Activated CD8-positive, alpha-beta T cell treated with anti-CD3 and anti-CD28 coated beads, Interleukin-2, amount 10 ng/mL, durations not matched to agents 7 days and 5 days (primary cell): ENCODE results near the gene GIPC1. TPM values are rescaled to one million over a fixed set of nuclear protein-coding genes. Genes with fewer than 3 reads are reported as not detected.

Source experiments
- ATAC-seq: fragments of 150-1000 bp; cut with Tn5 transposase; one replicate; pipeline ENCODE4 v1.10.0; 2021; ENCODE audit warnings: moderate library complexity
- CTCF ChIA-PET: fragments of 350-600 bp; sonication (Branson Sonifier 250); formaldehyde crosslinking; loops from one replicate; lab custom pipeline; 2021; ENCODE audit warnings: antibody characterized with exemption; lab: Charles Lee
- POLR2A ChIA-PET: fragments of 350-600 bp; sonication (Branson Sonifier 250); formaldehyde crosslinking; loops from one replicate; lab custom pipeline; 2021; ENCODE audit warnings: antibody characterized with exemption; lab: Charles Lee
- DNase-seq: peaks from one replicate; pipeline ENCODE4 v3.0.0-alpha.2; 2020
- H3K27ac Mint-ChIP-seq: one replicate; pipeline ENCODE4 v1.8.0; 2021; ENCODE audit warnings: mild to moderate bottlenecking, mixed read lengths
- H3K27me3 Mint-ChIP-seq: one replicate; pipeline ENCODE4 v1.8.0; 2021; ENCODE audit warnings: low read depth, mixed read lengths
- H3K36me3 Mint-ChIP-seq: one replicate; pipeline ENCODE4 v1.8.0; 2021; ENCODE audit warnings: low read depth, mixed read lengths
- H3K4me1 Mint-ChIP-seq: one replicate; pipeline ENCODE4 v1.8.0; 2021; ENCODE audit warnings: low read depth, mixed read lengths
- H3K4me3 Mint-ChIP-seq: one replicate; pipeline ENCODE4 v1.8.0; 2021; ENCODE audit warnings: mild to moderate bottlenecking, mixed read lengths
- H3K9me3 Mint-ChIP-seq: one replicate; pipeline ENCODE4 v1.8.0; 2022; ENCODE audit warnings: mixed read lengths; ENCODE audit not compliant: insufficient read depth
- total RNA-seq, 2 experiments: library from RNA; stranded (reverse); gene quantifications; one replicate each; pipeline ENCODE4 v1.2.3, GENCODE V29; 2021

The GIPC1 gene
- total RNA-seq, 2 experiments from 2014 or later = 37.9 to 39.3 TPM

GRCh38 chr19:14443632-14444216 is 52.2 kb downstream of the GIPC1 start:
- Mint-ChIP-seq H3K4me3 (no peak overlapping the region), H3K9me3 (no peaks in the 10 kb centered on the region), H3K27ac (no peak overlapping the region), H3K36me3 (peaks cover 61% of the 10 kb centered on the region), H3K27me3 (no peaks in the 10 kb centered on the region), H3K4me1 (peaks cover 32% of the 10 kb centered on the region)
- ATAC-seq (no peak), DNase-seq (no peak)
- POLR2A ChIA-PET = no interaction called here
- CTCF ChIA-PET = no interaction called here

DNA sequence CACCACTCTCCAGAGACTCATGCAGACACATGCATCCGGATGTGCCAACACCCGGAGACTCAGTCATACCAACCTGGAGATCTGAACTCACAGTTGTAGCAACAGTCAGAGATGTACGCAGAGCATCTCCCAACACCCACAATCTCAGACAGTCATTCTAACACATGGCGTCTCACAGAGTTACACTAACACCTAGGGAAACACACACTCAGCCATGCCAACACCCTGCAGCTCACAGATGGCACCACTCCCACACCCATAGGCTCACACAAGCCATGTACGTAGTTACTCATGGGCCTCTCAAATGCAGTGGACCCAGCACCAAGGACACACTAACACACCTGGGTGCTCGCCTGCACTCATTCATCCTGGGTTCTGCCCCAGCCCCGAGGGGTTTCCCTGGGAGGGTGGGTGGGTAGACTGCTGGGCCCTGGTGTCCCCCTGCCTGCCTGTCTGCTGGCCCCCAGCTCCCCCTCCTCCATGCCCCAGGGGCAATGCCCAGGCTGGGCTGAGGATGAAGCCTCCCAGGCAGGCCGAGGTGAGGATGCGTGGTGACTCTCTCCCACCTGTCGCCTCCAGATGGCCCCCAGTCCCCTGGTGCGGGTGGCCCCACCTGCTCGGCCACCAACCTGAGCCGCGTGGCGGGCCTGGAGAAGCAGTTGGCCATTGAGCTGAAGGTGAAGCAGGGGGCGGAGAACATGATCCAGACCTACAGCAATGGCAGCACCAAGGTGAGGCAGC is 52.9 kb downstream of the GIPC1 start:
- ATAC-seq (no peak), DNase-seq (no peak)
- H3K27ac Mint-ChIP-seq = peak overlapping the region; percentile 28
- ChIA-PET POLR2A (no interaction called here), CTCF (interaction anchor here (1.2 kb wide), 1 partner anchor 307 kb away, joined by 3 read pairs; the partner anchor contains the start of gene ASF1B)
- no peak overlapping the region for H3K4me3 Mint-ChIP-seq
- peaks cover 38% of the 10 kb centered on the region for H3K4me1 Mint-ChIP-seq
- H3K36me3 Mint-ChIP-seq = peaks cover 57% of the 10 kb centered on the region
- H3K27me3 Mint-ChIP-seq = no peaks in the 10 kb centered on the region
- no peaks in the 10 kb centered on the region for H3K9me3 Mint-ChIP-seq

- Mint-ChIP-seq H3K27me3 (no peaks in the 10 kb centered on the region), H3K9me3 (no peaks in the 10 kb centered on the region), H3K36me3 (peaks cover 48% of the 10 kb centered on the region), H3K4me1 (peaks cover 44% of the 10 kb centered on the region), H3K4me3 (peak overlapping the region; percentile 93), H3K27ac (peak overlapping the region; percentile 63)
- ChIA-PET CTCF (interaction anchor here (2.7 kb wide), 1 partner anchor 305 kb away, joined by 11 read pairs; the partner anchor contains the start of gene ASF1B), POLR2A (interaction anchor here (0.6 to 1.6 kb wide), 3 partner anchors 16 to 305 kb away, joined by 3 to 4 read pairs (median 3); partner anchors contain the start of gene ASF1B)
- DNase-seq (no peak), ATAC-seq (no peak)
These were observed 54.6 kb downstream of the GIPC1 start for GRCh38 chr19:14441041-14441938.

- DNase-seq (peak; percentile 88), ATAC-seq (peak; percentile 99)
- peak overlapping the region; percentile 93 for H3K27ac Mint-ChIP-seq
- H3K4me3 Mint-ChIP-seq = peak overlapping the region; percentile 93
- CTCF ChIA-PET = interaction anchor here (1.0 to 2.7 kb wide), 6 partner anchors 19 to 303 kb away, joined by 3 to 11 read pairs (median 5); partner anchors contain the start of gene ASF1B
- H3K27me3 Mint-ChIP-seq = no peaks in the 10 kb centered on the region
- H3K9me3 Mint-ChIP-seq = no peaks in the 10 kb centered on the region
- H3K4me1 Mint-ChIP-seq = peaks cover 48% of the 10 kb centered on the region
- POLR2A ChIA-PET = interaction anchor here (1.0 to 3.1 kb wide), 5 partner anchors 10 to 32 kb away, joined by 3 to 9 read pairs (median 3); no protein-coding TSS in a partner anchor
- peaks cover 44% of the 10 kb centered on the region for H3K36me3 Mint-ChIP-seq
These were observed 55.9 kb downstream of the GIPC1 start for GRCh38 chr19:14440049-14440448.

DNA sequence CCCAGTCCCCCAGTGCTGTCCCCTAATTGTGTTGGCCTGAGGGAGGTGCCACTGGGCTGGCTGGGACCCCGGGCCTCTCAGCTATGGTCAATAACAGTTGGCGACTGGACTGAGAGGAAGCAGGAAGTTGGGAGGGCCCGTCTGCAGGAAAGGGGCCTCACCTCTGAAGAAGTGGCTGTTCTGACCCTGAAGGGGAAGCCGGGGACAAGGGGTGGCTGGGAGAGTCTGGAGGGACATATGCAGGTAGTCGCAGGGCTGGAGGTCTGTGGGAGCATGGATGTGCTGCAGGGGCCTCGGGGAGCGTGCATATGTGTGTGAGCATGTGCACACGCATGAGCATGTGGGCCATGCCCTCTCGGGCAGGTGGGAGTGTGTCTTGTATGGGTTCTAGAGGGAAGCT is 56.9 kb downstream of the GIPC1 start:
- H3K27ac Mint-ChIP-seq = peak overlapping the region; percentile 77
- ATAC-seq (no peak), DNase-seq (no peak)
- peaks cover 57% of the 10 kb centered on the region for H3K4me1 Mint-ChIP-seq
- no peaks in the 10 kb centered on the region for H3K27me3 Mint-ChIP-seq
- ChIA-PET CTCF (interaction anchor here (0.5 to 2.7 kb wide), 11 partner anchors 21 to 1556 kb away, joined by 3 to 11 read pairs (median 4); partner anchors contain the start of gene ASF1B), POLR2A (interaction anchor here (1.0 to 3.1 kb wide), 5 partner anchors 9 to 31 kb away, joined by 3 to 9 read pairs (median 4); no protein-coding TSS in a partner anchor)
- H3K36me3 Mint-ChIP-seq = peaks cover 38% of the 10 kb centered on the region
- H3K9me3 Mint-ChIP-seq = no peaks in the 10 kb centered on the region
- peak overlapping the region; percentile 93 for H3K4me3 Mint-ChIP-seq

DNA sequence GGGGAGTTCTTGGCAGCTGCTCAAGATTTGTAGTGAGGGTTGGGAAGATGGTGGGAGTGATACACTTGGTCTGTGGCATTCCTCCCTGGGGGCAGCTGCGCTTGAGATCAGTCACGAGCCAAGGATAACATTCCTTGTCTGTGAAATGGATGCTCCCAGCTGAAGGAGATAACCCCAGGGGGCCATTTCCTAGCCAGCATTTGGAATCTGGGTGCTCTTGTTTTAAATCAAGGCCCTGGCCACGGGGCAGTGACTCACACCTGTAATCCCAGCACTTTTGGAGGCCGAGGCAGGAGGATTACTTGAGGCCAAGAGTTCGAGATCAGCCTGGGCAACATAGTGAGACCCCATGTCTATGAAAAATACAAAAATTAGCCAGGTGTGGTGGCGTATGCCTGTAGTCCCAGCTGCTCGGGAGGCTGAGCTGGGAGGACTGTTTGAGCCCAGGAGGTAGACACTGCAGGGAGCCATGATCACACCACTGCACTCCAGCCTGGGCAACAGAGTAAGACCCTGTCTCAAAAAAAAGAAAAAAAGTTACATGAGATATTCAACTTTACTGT is 58.3 kb downstream of the GIPC1 start:
- Mint-ChIP-seq H3K4me1 (peaks cover 58% of the 10 kb centered on the region), H3K36me3 (peaks cover 27% of the 10 kb centered on the region), H3K4me3 (no peak overlapping the region), H3K27me3 (no peaks in the 10 kb centered on the region), H3K27ac (peak overlapping the region; percentile 65), H3K9me3 (no peaks in the 10 kb centered on the region)
- DNase-seq (no peak), ATAC-seq (no peak)
- CTCF ChIA-PET = interaction anchor here (0.7 to 1.5 kb wide), 6 partner anchors 9 to 301 kb away, joined by 3 to 7 read pairs (median 4); partner anchors contain the start of gene ASF1B
- POLR2A ChIA-PET = interaction anchor here (0.6 to 3.1 kb wide), 5 partner anchors 18 to 600 kb away, joined by 4 to 9 read pairs (median 4); partner anchors contain the start of genes DDX39A and DNAJB1

DNA sequence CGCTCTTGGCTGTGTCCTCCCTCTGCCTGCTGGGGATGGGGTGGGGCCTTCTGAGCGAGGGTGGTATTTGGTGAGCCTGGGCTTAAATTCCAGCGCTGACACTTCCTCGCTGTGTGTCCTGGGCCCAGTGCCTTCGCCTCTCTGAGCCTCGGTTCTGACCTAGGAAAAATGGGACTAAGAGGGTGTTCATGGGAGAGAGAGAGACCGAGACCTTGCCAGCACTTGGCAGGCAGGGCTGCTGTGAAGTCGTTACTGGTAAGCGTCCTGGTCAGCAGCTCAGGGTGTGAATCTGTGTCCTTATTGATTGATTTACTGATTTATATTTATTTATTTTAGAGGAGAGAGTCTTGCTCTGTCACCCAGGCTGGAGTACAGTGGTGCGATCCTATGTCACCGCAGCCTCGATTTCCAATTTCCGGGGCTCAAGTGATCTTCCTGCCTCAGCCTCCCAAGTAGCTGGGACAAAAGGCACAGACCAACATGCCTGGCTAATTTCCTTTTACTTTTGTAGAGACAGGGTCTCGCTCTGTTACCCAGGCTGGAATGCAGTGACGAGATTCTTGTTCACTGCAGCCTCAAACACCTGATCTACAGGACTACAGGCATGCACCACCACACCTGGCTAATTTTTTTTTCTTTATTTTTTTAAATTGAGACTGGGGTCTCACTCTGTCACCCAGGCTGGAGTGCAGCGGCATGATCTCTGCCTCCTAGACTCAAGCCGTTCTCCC is 60.4 kb downstream of the GIPC1 start:
- ChIA-PET CTCF (interaction anchor here (1.2 to 1.5 kb wide), 2 partner anchors 16 to 37 kb away, joined by 3 read pairs; partner anchors contain the start of gene DDX39A), POLR2A (interaction anchor here (2.3 kb wide), 1 partner anchor 15 kb away, joined by 9 read pairs; no protein-coding TSS in a partner anchor)
- Mint-ChIP-seq H3K36me3 (peaks cover 17% of the 10 kb centered on the region), H3K4me3 (peak overlapping the region; percentile 76), H3K27ac (peak overlapping the region; percentile 77), H3K9me3 (no peaks in the 10 kb centered on the region), H3K27me3 (peaks cover 4% of the 10 kb centered on the region), H3K4me1 (peaks cover 64% of the 10 kb centered on the region)
- no peak for DNase-seq
- no peak for ATAC-seq

DNA sequence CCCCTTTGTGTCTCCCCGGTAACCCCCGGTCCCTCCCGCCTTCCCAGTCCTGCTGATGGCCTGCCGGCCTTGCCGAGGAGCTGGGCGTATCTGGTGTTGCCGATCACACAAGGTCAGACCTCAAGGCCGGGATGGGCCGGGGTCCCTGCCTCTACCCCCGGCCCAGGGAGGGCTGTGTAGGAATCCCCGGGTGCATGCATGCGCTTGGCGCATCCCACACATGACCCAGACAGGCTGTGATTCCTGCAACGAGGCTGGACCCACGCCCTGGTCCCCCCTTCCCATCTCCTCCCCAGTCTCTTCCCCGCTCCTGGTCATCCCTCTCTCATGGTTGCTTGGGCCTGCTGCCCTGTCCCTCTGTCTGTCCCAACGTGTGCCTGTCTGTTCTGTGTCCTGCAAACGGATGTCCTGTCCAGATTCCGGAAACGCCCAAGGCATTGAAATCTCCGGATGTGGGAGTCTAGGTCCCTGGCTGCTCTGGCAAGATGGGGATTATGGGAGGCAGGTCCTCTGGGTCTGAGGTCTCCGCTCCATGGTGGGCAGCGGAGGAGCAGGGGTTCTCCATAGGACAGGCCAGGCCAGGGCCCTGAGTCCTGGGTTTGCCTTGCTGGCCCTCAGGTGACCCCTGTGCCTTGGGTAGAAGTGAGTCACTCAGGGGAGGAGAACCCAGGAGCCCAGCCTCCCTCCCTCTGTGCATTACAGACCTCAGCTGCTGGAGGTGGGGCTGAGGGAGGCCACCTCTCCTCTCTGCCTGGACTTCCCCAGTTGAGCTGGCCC is 61.2 kb downstream of the GIPC1 start:
- Mint-ChIP-seq H3K9me3 (no peaks in the 10 kb centered on the region), H3K27me3 (peaks cover 4% of the 10 kb centered on the region), H3K27ac (peak overlapping the region; percentile 77), H3K4me1 (peaks cover 57% of the 10 kb centered on the region), H3K36me3 (peaks cover 10% of the 10 kb centered on the region), H3K4me3 (peak overlapping the region; percentile 76)
- peak; percentile 12 for ATAC-seq
- DNase-seq = peak; percentile 59
- POLR2A ChIA-PET = interaction anchor here (1.0 to 2.3 kb wide), 2 partner anchors 14 to 22 kb away, joined by 3 to 9 read pairs; no protein-coding TSS in a partner anchor
- CTCF ChIA-PET = interaction anchor here (1.0 to 1.5 kb wide), 4 partner anchors 15 to 38 kb away, joined by 3 to 4 read pairs (median 4); partner anchors contain the start of gene DDX39A

DNA sequence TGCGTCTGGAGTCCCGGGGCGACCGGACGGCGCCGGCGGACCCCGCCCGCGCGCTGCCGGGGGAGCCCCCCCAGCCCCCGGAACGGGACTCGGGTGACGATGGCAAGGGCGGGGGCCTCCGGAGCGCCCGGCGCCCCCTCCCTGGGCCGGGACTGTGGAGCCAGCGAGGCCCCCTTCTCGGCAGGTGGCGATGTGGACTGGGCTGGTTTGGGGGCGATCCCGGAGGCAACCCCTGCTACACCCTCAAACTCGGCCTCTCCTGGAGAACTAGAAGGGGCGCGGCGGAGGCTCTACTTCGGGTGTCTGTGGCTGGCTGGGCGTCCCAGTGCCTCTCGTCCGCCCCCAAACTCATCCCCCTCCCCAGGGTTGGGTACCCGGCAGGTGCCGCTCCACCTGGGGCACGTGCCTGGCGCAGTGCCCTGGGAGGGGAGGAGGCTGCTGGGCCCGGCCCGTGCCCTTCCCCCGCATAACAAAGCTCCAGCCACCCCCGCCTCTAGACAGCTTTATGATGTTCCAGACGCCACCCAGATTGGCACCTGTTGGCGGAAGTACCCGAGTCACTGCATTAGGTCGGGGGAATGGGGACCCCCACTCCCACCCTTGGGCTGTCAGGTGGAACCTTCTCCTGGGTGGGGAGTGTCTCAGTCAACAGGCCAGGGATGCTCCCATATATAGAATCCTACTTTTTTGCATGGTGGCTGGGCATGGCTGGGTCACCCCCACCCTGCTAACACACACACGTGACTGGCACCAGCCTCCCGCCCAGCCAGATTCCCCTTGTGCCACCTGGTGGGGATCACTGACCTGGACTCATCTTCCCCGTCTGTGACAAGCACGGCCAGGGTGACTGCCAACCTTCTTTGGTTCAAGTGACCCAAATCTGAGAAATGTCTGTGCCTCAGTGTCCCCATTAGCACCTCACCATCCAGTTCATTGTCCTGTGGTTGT is 62.1 kb downstream of the GIPC1 start:
- ChIA-PET POLR2A (interaction anchor here (0.6 to 2.3 kb wide), 3 partner anchors 14 to 85 kb away, joined by 3 to 9 read pairs (median 4); partner anchors contain the start of gene DNAJB1), CTCF (interaction anchor here (1.0 kb wide), 3 partner anchors 38 to 297 kb away, joined by 4 to 7 read pairs (median 4); partner anchors contain the start of gene ASF1B)
- peaks cover 4% of the 10 kb centered on the region for H3K27me3 Mint-ChIP-seq
- peak; percentile 39 for DNase-seq
- H3K36me3 Mint-ChIP-seq = peaks cover 8% of the 10 kb centered on the region
- H3K4me1 Mint-ChIP-seq = peaks cover 48% of the 10 kb centered on the region
- peak overlapping the region; percentile 76 for H3K4me3 Mint-ChIP-seq
- peak; percentile 41 for ATAC-seq
- H3K9me3 Mint-ChIP-seq = no peaks in the 10 kb centered on the region
- H3K27ac Mint-ChIP-seq = peak overlapping the region; percentile 77
